Neural crest cell (in vitro differentiated cells): Measurements from ENCODE around the gene ERBIN. TPM values are rescaled to one million over a fixed set of nuclear protein-coding genes. Genes with fewer than 3 reads are reported as not detected.
A peak's percentile ranks its signal among the peaks of the same experiment; 100 is the strongest.
"Not testable (repeated sequence)": the region's sequence is repeated elsewhere in the genome, so short reads cannot be mapped to it uniquely, and the experiment has no call there.

ENCODE experiments used
- DNase-seq: peaks from one replicate; pipeline ENCODE4 v3.0.0; 2021; ENCODE audit warnings: low read depth, mixed read lengths, low spot score
- H3K27ac Mint-ChIP-seq: one replicate; pipeline ENCODE4 v1.8.0; 2021; ENCODE audit warnings: mild to moderate bottlenecking, mixed read lengths; ENCODE audit not compliant: unreplicated experiment
- H3K27me3 Mint-ChIP-seq: 2 replicates; pipeline ENCODE4 v1.8.0; 2021; ENCODE audit warnings: low read depth, mild to moderate bottlenecking, mixed read lengths
- H3K36me3 Mint-ChIP-seq: 2 replicates; pipeline ENCODE4 v1.8.0; 2021; ENCODE audit warnings: low read depth, mild to moderate bottlenecking, mixed read lengths
- H3K4me1 Mint-ChIP-seq: 2 replicates; pipeline ENCODE4 v1.8.0; 2021; ENCODE audit warnings: mixed read lengths
- H3K4me3 Mint-ChIP-seq: one replicate; pipeline ENCODE4 v1.8.0; 2021; ENCODE audit warnings: mild to moderate bottlenecking, mixed read lengths
- H3K9me3 Mint-ChIP-seq: 2 replicates; pipeline ENCODE4 v1.8.0; 2021; ENCODE audit warnings: mixed read lengths
- CTCF ChIP-seq: fragments of 200-600 bp; sonication (generic); conservative IDR thresholded peaks from 2 replicates; pipeline ENCODE4 v1.5.0; 2021; ENCODE audit warnings: antibody characterized with exemption, mild to moderate bottlenecking
- long read RNA-seq: library from polyadenylated mRNA; unstranded; transcript quantifications from one replicate; pipeline ENCODE4 v2.0.0, GENCODE V29; 2020
- total RNA-seq: library from RNA; stranded (reverse); gene quantifications from 2 replicates; pipeline ENCODE4 v1.2.1, GENCODE V29; 2021

ERBIN gene, protein sequence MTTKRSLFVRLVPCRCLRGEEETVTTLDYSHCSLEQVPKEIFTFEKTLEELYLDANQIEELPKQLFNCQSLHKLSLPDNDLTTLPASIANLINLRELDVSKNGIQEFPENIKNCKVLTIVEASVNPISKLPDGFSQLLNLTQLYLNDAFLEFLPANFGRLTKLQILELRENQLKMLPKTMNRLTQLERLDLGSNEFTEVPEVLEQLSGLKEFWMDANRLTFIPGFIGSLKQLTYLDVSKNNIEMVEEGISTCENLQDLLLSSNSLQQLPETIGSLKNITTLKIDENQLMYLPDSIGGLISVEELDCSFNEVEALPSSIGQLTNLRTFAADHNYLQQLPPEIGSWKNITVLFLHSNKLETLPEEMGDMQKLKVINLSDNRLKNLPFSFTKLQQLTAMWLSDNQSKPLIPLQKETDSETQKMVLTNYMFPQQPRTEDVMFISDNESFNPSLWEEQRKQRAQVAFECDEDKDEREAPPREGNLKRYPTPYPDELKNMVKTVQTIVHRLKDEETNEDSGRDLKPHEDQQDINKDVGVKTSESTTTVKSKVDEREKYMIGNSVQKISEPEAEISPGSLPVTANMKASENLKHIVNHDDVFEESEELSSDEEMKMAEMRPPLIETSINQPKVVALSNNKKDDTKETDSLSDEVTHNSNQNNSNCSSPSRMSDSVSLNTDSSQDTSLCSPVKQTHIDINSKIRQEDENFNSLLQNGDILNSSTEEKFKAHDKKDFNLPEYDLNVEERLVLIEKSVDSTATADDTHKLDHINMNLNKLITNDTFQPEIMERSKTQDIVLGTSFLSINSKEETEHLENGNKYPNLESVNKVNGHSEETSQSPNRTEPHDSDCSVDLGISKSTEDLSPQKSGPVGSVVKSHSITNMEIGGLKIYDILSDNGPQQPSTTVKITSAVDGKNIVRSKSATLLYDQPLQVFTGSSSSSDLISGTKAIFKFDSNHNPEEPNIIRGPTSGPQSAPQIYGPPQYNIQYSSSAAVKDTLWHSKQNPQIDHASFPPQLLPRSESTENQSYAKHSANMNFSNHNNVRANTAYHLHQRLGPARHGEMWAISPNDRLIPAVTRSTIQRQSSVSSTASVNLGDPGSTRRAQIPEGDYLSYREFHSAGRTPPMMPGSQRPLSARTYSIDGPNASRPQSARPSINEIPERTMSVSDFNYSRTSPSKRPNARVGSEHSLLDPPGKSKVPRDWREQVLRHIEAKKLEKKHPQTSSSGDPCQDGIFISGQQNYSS (N-terminal part only)
- total RNA-seq, result 51.2 and 52.2 TPM in 2 replicates
- long read RNA-seq, partial matches to known transcripts, result 16 of 22 reads
- long read RNA-seq, other reads (novel, unspliced or antisense), result 6 of 22 reads

DNA sequence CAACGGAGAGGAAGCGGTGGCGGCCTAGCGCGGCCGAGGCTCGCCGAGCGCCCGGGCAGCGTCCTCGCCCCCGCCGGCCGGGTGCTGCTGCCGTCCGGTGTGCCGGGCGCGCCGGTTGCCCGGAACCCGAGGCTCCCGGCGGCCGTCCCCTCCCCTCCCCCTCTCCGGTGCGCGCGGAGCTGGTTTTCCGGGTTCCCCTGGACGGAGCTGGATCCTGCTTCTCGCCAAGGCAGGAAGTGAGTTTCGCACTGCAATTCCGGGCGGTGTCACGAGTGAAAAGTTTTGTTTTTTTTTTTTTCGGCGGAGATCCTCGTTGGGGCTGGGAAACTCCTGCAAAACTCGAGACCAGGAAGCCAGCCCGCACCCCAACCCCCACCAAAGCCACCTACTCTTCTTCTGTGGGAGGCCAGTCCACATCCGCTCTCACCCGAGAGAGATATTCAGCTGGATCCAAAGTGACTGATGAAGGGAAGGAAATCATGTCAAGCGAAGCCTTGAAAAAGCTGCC, at the start of gene ERBIN:
ERBIN (plus strand) TSS at position 300 of the 508 bp plus-strand sequence. CDS start 66,144 bp downstream, outside the sequence.
- Mint-ChIP-seq H3K4me3 (peak within 1 kb of the TSS; percentile 94), H3K27ac (peak within 1 kb of the TSS; percentile 98)
- no peak for TF ChIP-seq CTCF

DNA sequence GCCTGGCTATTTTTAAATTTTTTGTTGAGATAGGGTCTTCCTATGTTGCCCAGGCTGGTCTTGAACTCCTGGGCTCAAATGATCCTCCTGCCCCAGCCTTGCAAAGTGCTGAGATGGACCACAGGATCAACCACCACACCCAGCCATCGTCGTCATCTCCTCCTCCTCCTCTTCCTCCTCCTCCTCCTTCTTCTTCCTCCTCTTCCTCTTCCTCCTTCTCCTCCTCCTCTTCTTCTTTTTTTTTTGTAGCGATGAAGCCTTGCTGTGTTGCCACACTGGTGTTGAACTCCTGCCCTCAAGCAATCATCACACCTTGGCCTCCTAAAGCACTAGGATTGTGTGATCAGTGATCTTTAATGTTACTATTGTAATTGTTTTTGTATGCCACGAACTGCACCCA, 49.4 kb upstream of the ERBIN start:
- no peak for DNase-seq
- no peaks in the 10 kb centered on the region for H3K36me3 Mint-ChIP-seq
- H3K27me3 Mint-ChIP-seq, result no peaks in the 10 kb centered on the region
- no peaks in the 10 kb centered on the region for H3K4me1 Mint-ChIP-seq
- H3K27ac Mint-ChIP-seq, result no peak overlapping the region
- no peak for TF ChIP-seq CTCF
- H3K9me3 Mint-ChIP-seq, result peaks cover 7% of the 10 kb centered on the region
- no peak overlapping the region for H3K4me3 Mint-ChIP-seq

More for the DNA sequence above, at the start of gene ERBIN:
- Mint-ChIP-seq H3K27me3 (no peaks in the 10 kb centered on the region), H3K9me3 (no peaks in the 10 kb centered on the region), H3K4me1 (peaks cover 40% of the 10 kb centered on the region), H3K36me3 (no peaks in the 10 kb centered on the region)
- peak; percentile 54 for DNase-seq

- H3K36me3 Mint-ChIP-seq, H3K9me3 Mint-ChIP-seq, H3K27ac Mint-ChIP-seq, H3K4me1 Mint-ChIP-seq, DNase-seq, H3K27me3 Mint-ChIP-seq, H3K4me3 Mint-ChIP-seq: not testable (repeated sequence)
Measured at GRCh38 chr5:65879668-65880256, 46.6 kb upstream of the ERBIN start.

DNA sequence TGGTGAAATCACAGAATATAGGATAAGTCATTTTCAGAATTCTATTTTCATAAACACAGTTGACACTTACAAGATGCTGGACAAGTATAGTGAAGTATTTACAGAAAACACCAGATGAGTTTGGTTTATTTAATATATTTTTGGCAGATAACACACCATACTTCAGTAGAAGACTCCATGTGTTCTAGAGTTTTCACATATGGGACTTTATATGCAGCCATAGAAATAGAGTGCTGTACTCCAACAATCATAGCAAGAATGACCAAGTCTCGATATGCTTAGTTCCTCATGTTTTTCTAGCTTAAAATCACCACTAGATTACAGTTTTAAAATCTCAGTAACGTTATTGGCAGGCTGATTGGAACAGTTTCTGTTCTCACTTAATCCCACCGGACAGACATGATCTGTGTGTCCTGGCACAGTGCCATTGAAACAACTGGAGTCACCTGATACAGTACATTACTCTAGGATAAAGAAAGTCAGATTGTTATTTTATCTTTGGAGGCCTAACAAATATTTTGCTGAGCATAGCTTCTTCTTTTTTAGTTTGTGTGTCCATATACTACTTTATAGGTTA, 45.8 kb upstream of the ERBIN start:
- TF ChIP-seq CTCF, result no peak
- no peak overlapping the region for H3K4me3 Mint-ChIP-seq
- DNase-seq, result no peak
- no peaks in the 10 kb centered on the region for H3K27me3 Mint-ChIP-seq
- H3K4me1 Mint-ChIP-seq, result no peaks in the 10 kb centered on the region
- H3K36me3 Mint-ChIP-seq, result no peaks in the 10 kb centered on the region
- H3K27ac Mint-ChIP-seq, result no peak overlapping the region
- H3K9me3 Mint-ChIP-seq, result peaks cover 9% of the 10 kb centered on the region

DNA sequence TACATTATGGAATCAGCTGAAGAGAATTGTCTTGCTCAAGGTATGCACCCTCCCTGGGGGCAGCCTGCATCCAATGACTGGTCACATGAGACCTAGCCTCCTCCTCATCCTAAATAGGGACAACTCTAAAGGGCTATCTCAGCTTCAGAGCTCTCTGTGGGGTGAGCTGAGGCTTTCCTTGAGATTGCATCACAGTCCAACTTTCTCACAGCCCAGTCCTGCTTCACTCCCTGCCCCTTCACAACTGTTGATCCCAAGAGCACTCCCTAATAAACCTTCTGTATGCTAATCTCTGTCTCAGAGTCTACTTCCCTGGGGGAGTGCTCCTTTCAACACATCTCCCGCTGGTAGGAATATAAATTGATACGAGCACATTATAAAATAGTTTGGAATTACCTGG, 44.1 kb upstream of the ERBIN start:
- H3K27me3 Mint-ChIP-seq, result peaks cover 3% of the 10 kb centered on the region
- H3K4me1 Mint-ChIP-seq, result no peaks in the 10 kb centered on the region
- TF ChIP-seq CTCF, result no peak
- DNase-seq, result no peak
- no peak overlapping the region for H3K27ac Mint-ChIP-seq
- H3K36me3 Mint-ChIP-seq, result no peaks in the 10 kb centered on the region
- no peak overlapping the region for H3K4me3 Mint-ChIP-seq
- H3K9me3 Mint-ChIP-seq, result peaks cover 9% of the 10 kb centered on the region
